Measurements from ENCODE around the gene BIRC3.
"Not testable (repeated sequence)": the region's sequence is repeated elsewhere in the genome, so short reads cannot be mapped to it uniquely, and the experiment has no call there.

Gene BIRC3

GRCh38 chr11:102341311-102341710 lies 24.0 kb downstream of the BIRC3 start:
- not testable (repeated sequence) for H2AK5ac ChIP-seq (ENCODE audit: low read depth, low read length); H3K9me3 ChIP-seq (replicated peaks in 1 of 2; ENCODE audit: control insufficient read depth in 2 of 2, insufficient read depth in 1 of 2, low read depth in 1 of 2, low read length in 2 of 2); H4K91ac ChIP-seq (ENCODE audit: low read depth, low read length, poor library complexity); H2AFZ ChIP-seq (ENCODE audit: low read length); H2BK120ac ChIP-seq (ENCODE audit: low read depth, low read length); H2BK12ac ChIP-seq (ENCODE audit: low read length); H3K9ac ChIP-seq (ENCODE audit: low read depth, low read length, poor library complexity); H3K79me1 ChIP-seq (ENCODE audit: low read depth, low read length); H3K4me2 ChIP-seq (ENCODE audit: insufficient read depth, low read length, poor library complexity, severe bottlenecking); H3K36me3 ChIP-seq (replicated peaks in 1 of 2; ENCODE audit: control insufficient read depth in 2 of 2, insufficient read depth in 2 of 2, low read length in 2 of 2); H3K27ac ChIP-seq (replicated peaks; ENCODE audit: low read length); H3K4me1 ChIP-seq (ENCODE audit: control insufficient read depth in 2 of 2, insufficient read depth in 1 of 2, low read depth in 1 of 2, low read length in 2 of 2); H2BK15ac ChIP-seq (ENCODE audit: low read length); H2BK5ac ChIP-seq (ENCODE audit: low read length); DNase-seq (ENCODE audit: low spot score); H3K23ac ChIP-seq (ENCODE audit: low read depth, low read length, poor library complexity); H3K4ac ChIP-seq (ENCODE audit: low read length); H4K8ac ChIP-seq (ENCODE audit: low read depth, low read length); H3K4me3 ChIP-seq (ENCODE audit: low read length in 2 of 2); H3K18ac ChIP-seq (ENCODE audit: low read length); H3K14ac ChIP-seq (ENCODE audit: low read length)
- peaks cover 0 to 10% (median 0%) of the 10 kb centered on the region in 3 experiments for H3K27me3 ChIP-seq (ENCODE audit: control insufficient read depth in 3 of 3, insufficient read depth in 3 of 3, low read depth in 1 of 3, low read length in 3 of 3)
- no CpG with 5 or more reads among the region's 7 CpGs for WGBS, 2 donors (ENCODE audit: extremely low coverage in 2 of 2, insufficient read length in 2 of 2, insufficient replicate concordance in 1 of 2)

DNA sequence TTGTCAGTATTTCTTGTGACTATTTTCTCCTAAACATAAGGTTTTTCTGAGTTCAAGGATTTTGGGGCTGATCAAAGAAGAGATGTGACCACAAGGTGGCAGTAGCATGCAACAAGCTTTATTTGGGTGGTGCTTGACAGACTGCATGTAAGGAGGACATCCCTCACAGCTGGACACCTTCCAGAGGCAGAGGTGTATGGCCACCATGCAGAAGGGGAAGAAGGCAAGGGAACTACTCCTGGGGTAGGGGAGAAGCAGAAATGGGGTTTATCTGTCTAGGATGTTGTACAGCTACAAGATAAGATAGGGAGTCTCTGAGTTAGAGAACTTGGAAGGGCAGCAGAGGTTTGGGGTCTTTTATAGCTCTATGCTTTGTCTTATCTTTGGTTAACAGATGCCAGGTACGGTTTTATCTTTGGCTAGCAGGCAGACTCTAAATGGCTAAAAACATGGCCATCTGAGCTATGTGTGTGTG lies 24.6 kb downstream of the BIRC3 start:
- Histone ChIP-seq H4K8ac (ENCODE audit: low read depth, low read length) (no peak overlapping the region), H3K27me3 (ENCODE audit: control insufficient read depth in 3 of 3, insufficient read depth in 3 of 3, low read depth in 1 of 3, low read length in 3 of 3) (peaks cover 0 to 10% (median 0%) of the 10 kb centered on the region in 3 experiments), H2BK12ac (ENCODE audit: low read length) (no peak overlapping the region), H3K9me3 (replicated peaks in 1 of 2; ENCODE audit: control insufficient read depth in 2 of 2, insufficient read depth in 1 of 2, low read depth in 1 of 2, low read length in 2 of 2) (no peaks in the 10 kb centered on the region), H3K27ac (replicated peaks; ENCODE audit: low read length) (no peak overlapping the region), H3K9ac (ENCODE audit: low read depth, low read length, poor library complexity) (no peak overlapping the region), H3K36me3 (replicated peaks in 1 of 2; ENCODE audit: control insufficient read depth in 2 of 2, insufficient read depth in 2 of 2, low read length in 2 of 2) (no peaks in the 10 kb centered on the region), H3K14ac (ENCODE audit: low read length) (no peak overlapping the region), H2AK5ac (ENCODE audit: low read depth, low read length) (no peak overlapping the region), H2AFZ (ENCODE audit: low read length) (no peak overlapping the region), H3K79me1 (ENCODE audit: low read depth, low read length) (no peaks in the 10 kb centered on the region), H3K18ac (ENCODE audit: low read length) (no peak overlapping the region), H4K91ac (ENCODE audit: low read depth, low read length, poor library complexity) (no peak overlapping the region), H3K4me2 (ENCODE audit: insufficient read depth, low read length, poor library complexity, severe bottlenecking) (no peak overlapping the region), H2BK15ac (ENCODE audit: low read length) (no peak overlapping the region), H3K4me3 (ENCODE audit: low read length in 2 of 2) (no peak overlapping the region), H3K23ac (ENCODE audit: low read depth, low read length, poor library complexity) (no peak overlapping the region), H2BK5ac (ENCODE audit: low read length) (no peak overlapping the region), H2BK120ac (ENCODE audit: low read depth, low read length) (no peak overlapping the region), H3K4me1 (ENCODE audit: control insufficient read depth in 2 of 2, insufficient read depth in 1 of 2, low read depth in 1 of 2, low read length in 2 of 2) (peaks cover 0 to 3% of the 10 kb centered on the region in 2 donors), H3K4ac (ENCODE audit: low read length) (no peak overlapping the region)
- DNase-seq (ENCODE audit: low spot score): peak; percentile 81
- WGBS, 2 donors (ENCODE audit: extremely low coverage in 2 of 2, insufficient read length in 2 of 2, insufficient replicate concordance in 1 of 2): no CpG with 5 or more reads among the region's 1 CpG

- Histone ChIP-seq H3K4me3 (ENCODE audit: low read length in 2 of 2) (no peak overlapping the region), H2AFZ (ENCODE audit: low read length) (no peak overlapping the region), H3K27me3 (ENCODE audit: control insufficient read depth in 3 of 3, insufficient read depth in 3 of 3, low read depth in 1 of 3, low read length in 3 of 3) (peaks cover 0 to 3% (median 0%) of the 10 kb centered on the region in 3 experiments), H3K27ac (replicated peaks; ENCODE audit: low read length) (no peak overlapping the region), H3K23ac (ENCODE audit: low read depth, low read length, poor library complexity) (no peak overlapping the region), H3K4me2 (ENCODE audit: insufficient read depth, low read length, poor library complexity, severe bottlenecking) (no peak overlapping the region), H3K4ac (ENCODE audit: low read length) (no peak overlapping the region), H2BK5ac (ENCODE audit: low read length) (no peak overlapping the region), H2AK5ac (ENCODE audit: low read depth, low read length) (no peak overlapping the region), H3K79me1 (ENCODE audit: low read depth, low read length) (no peaks in the 10 kb centered on the region), H2BK120ac (ENCODE audit: low read depth, low read length) (no peak overlapping the region), H3K4me1 (ENCODE audit: control insufficient read depth in 2 of 2, insufficient read depth in 1 of 2, low read depth in 1 of 2, low read length in 2 of 2) (peaks cover 0 to 7% of the 10 kb centered on the region in 2 donors), H3K9me3 (replicated peaks in 1 of 2; ENCODE audit: control insufficient read depth in 2 of 2, insufficient read depth in 1 of 2, low read depth in 1 of 2, low read length in 2 of 2) (no peaks in the 10 kb centered on the region), H2BK12ac (ENCODE audit: low read length) (no peak overlapping the region), H3K36me3 (replicated peaks in 1 of 2; ENCODE audit: control insufficient read depth in 2 of 2, insufficient read depth in 2 of 2, low read length in 2 of 2) (no peaks in the 10 kb centered on the region), H2BK15ac (ENCODE audit: low read length) (no peak overlapping the region), H3K18ac (ENCODE audit: low read length) (no peak overlapping the region), H3K9ac (ENCODE audit: low read depth, low read length, poor library complexity) (no peak overlapping the region), H4K8ac (ENCODE audit: low read depth, low read length) (no peak overlapping the region), H3K14ac (ENCODE audit: low read length) (no peak overlapping the region), H4K91ac (ENCODE audit: low read depth, low read length, poor library complexity) (no peak overlapping the region)
- no peak for DNase-seq (ENCODE audit: low spot score)
- no CpG with 5 or more reads among the region's 1 CpG for WGBS, 2 donors (ENCODE audit: extremely low coverage in 2 of 2, insufficient read length in 2 of 2, insufficient replicate concordance in 1 of 2)
Measured at GRCh38 chr11:102343809-102344208, 26.5 kb downstream of the BIRC3 start.

- Histone ChIP-seq H3K27me3 (ENCODE audit: control insufficient read depth in 3 of 3, insufficient read depth in 3 of 3, low read depth in 1 of 3, low read length in 3 of 3) (no peaks in the 10 kb centered on the region), H3K27ac (replicated peaks; ENCODE audit: low read length) (no peak overlapping the region), H3K18ac (ENCODE audit: low read length) (no peak overlapping the region), H2BK120ac (ENCODE audit: low read depth, low read length) (no peak overlapping the region), H3K9me3 (replicated peaks in 1 of 2; ENCODE audit: control insufficient read depth in 2 of 2, insufficient read depth in 1 of 2, low read depth in 1 of 2, low read length in 2 of 2) (no peaks in the 10 kb centered on the region), H4K91ac (ENCODE audit: low read depth, low read length, poor library complexity) (no peak overlapping the region), H2AK5ac (ENCODE audit: low read depth, low read length) (no peak overlapping the region), H3K9ac (ENCODE audit: low read depth, low read length, poor library complexity) (no peak overlapping the region), H3K4ac (ENCODE audit: low read length) (no peak overlapping the region), H4K8ac (ENCODE audit: low read depth, low read length) (no peak overlapping the region), H3K4me1 (ENCODE audit: control insufficient read depth in 2 of 2, insufficient read depth in 1 of 2, low read depth in 1 of 2, low read length in 2 of 2) (peaks cover 0 to 26% of the 10 kb centered on the region in 2 donors), H2BK15ac (ENCODE audit: low read length) (no peak overlapping the region), H2BK5ac (ENCODE audit: low read length) (no peak overlapping the region), H3K36me3 (replicated peaks in 1 of 2; ENCODE audit: control insufficient read depth in 2 of 2, insufficient read depth in 2 of 2, low read length in 2 of 2) (peaks cover 0 to 7% of the 10 kb centered on the region in 2 donors), H2AFZ (ENCODE audit: low read length) (peak overlapping the region; percentile 96), H3K4me3 (ENCODE audit: low read length in 2 of 2) (peak overlapping the region in 1 of 2 donors; percentile 61), H3K79me1 (ENCODE audit: low read depth, low read length) (no peaks in the 10 kb centered on the region), H3K14ac (ENCODE audit: low read length) (no peak overlapping the region), H2BK12ac (ENCODE audit: low read length) (no peak overlapping the region), H3K4me2 (ENCODE audit: insufficient read depth, low read length, poor library complexity, severe bottlenecking) (no peak overlapping the region), H3K23ac (ENCODE audit: low read depth, low read length, poor library complexity) (no peak overlapping the region)
- WGBS, 2 donors (ENCODE audit: extremely low coverage in 2 of 2, insufficient read length in 2 of 2, insufficient replicate concordance in 1 of 2): no CpG with 5 or more reads among the region's 8 CpGs
- DNase-seq (ENCODE audit: low spot score): peak; percentile 1
Measured at GRCh38 chr11:102345904-102346303, 28.6 kb downstream of the BIRC3 start.
